GM10266 (cell line): ENCODE measurements around the gene KRTAP5-9.

Experiments
- DNase-seq: peaks from one replicate; pipeline ENCODE4 v3.0.0; 2012; ENCODE audit errors: extremely low spot score
- TF ChIP-seq, protein P1 (sequence below): IDR thresholded peaks from 2 replicates; pipeline ENCODE4 v1.5.1; 2012; ENCODE audit warnings: mild to moderate bottlenecking, low read depth; ENCODE audit not compliant: control insufficient read depth, insufficient read depth; ENCODE audit errors: missing control alignments

The KRTAP5-9 gene, protein sequence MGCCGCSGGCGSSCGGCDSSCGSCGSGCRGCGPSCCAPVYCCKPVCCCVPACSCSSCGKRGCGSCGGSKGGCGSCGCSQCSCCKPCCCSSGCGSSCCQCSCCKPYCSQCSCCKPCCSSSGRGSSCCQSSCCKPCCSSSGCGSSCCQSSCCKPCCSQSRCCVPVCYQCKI

DNA sequence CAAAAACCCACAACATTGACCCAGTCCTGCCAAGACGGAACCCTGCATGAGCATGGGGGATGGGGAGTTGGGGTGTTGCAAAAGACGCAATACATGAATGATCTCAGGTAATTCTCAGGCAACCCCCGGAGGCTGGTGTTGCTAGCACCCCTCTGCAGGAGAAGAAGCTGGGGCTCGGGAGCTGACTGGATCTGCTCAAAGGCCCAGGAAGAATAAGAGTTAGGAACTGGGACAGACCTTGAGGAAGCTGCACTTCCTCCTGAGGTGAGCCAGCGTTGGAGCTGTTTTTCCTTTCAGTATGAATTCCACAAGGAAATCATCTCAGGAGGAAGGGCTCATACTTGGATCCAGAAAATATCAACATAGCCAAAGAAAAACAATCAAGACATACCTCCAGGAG, at the start of gene KRTAP5-9:
Gene KRTAP5-9, plus strand, starts transcription at position 301 of the 400 bp plus-strand sequence. CDS start 238 bp downstream, outside the sequence.
- DNase-seq = no peak
- TF ChIP-seq, protein P1, sequence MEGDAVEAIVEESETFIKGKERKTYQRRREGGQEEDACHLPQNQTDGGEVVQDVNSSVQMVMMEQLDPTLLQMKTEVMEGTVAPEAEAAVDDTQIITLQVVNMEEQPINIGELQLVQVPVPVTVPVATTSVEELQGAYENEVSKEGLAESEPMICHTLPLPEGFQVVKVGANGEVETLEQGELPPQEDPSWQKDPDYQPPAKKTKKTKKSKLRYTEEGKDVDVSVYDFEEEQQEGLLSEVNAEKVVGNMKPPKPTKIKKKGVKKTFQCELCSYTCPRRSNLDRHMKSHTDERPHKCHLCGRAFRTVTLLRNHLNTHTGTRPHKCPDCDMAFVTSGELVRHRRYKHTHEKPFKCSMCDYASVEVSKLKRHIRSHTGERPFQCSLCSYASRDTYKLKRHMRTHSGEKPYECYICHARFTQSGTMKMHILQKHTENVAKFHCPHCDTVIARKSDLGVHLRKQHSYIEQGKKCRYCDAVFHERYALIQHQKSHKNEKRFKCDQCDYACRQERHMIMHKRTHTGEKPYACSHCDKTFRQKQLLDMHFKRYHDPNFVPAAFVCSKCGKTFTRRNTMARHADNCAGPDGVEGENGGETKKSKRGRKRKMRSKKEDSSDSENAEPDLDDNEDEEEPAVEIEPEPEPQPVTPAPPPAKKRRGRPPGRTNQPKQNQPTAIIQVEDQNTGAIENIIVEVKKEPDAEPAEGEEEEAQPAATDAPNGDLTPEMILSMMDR = no peak

DNA sequence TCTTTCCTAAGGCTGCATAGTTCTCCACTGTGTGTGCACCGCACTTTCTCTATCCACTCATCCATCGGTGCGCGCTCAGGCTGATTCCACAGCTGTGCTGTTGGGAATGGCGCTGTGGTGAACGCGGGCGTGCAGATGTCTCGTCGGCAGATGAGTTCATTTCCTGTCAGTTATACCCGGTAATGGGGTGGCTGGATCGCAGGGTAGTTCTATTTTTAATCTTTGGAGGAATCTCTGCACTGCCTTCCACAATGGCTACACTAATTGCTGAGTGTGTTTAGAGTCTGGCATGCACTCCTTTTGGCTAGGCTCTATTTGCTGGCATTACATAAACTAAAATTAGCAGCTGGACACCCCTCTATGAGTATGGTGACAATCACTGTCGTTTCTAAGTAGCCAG, 49.1 kb upstream of the KRTAP5-9 start:
- DNase-seq = no peak
- TF ChIP-seq, protein P1 = no peak

DNA sequence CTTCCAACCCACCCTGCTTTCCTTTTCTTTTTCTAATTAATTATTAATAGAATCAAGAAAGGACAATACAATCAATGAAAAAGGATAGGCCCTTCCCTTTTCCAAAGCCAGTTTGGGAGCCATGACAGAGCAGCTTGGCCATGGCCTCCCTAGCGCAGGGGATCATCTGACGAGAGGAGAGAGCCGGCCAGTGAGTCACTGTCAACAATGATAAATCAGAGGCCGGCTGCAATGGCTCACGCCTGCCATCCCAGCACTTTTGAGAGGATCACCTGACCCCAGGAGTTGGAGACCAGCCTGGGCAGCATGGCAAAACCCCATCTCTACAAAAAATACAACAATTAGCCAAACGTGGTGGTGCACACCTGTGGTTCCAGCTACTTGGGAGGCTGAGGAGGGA, 48.7 kb upstream of the KRTAP5-9 start:
- DNase-seq = no peak
- TF ChIP-seq, protein P1 = no peak

DNA sequence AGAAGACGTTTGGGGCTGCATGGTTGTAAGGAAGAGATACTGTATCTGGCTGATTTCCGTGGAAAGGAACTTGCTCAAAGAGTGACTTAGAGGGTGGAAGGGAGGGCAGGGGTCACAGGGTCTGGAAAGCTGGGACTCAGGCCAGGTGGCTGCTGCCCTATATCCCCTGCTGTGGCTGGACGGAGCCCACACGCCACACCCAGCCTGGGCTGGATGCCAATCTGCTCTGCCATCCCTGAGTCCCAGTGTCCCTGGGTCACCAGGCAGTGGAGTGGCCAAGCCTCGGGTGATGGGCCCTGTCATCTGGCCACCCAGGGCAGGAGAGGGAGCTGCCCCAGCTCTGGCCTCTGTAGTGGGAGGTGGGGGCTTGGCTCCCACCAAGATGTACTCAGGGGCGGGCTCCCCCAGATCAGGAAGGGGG, 47.6 kb upstream of the KRTAP5-9 start:
- DNase-seq = no peak
- TF ChIP-seq, protein P1 = no peak

DNA sequence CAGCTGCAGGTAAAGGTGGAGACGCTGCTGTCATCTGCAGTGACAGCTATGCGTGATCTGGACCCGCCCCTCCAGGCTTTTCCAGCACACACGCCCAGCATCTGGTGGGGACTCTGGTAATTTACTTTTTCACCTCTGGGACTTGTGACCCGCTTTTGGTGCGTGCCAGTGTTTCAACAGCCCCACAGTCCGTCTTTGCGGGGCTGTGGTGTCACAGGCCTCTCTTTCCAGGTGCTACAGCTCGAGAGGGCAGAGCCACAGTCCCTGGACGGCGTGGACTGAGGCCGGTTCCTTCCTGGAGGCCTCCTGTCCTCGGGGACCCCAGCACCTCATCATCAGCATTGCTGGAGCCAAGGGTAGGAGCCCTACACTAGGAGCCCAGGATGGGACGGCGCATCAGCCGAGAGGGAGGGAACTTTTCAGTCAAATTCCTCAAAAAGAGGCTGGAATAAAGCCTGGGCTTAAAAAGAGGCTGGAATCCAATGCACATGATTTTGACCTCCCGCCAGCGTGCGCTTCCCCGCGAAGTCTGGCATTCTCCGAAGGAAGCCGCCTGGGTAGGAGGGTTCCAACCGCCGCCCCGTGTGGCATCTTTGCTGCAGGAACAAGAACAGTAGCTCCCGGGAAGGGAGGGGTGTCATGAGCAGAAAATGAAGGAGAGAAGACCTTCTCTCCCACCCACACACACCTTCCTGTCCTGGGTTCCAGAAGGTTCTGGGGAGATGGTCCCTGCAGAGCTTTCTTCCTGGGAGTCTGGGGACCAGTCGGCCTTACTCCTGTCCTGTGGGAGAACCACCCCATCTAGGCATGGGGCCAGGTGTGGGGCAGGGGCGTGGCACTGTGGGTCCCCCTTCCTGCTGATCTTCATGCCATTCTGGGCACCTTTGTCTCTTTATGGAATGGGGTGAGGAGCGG, 46.9 kb upstream of the KRTAP5-9 start:
- no peak for DNase-seq

DNA sequence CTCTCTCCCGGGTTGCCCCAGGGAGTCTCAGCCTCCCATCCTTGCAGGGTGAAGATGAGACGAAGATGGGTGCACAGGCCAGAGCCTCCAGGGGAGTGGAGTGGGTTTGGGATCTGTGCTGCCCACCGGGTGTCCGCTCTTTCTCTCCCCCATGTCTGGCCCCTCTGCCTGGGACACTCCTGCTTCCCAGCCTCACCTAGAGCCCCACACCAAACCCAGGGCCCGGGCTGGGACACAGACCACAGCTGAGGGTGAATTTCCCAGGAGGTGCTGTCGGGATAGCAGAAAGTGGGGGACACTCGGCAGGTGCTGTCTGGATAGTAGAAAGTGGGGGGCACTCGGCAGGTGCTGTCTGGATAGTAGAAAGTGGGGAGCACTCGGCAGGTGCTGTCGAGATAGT, 46.2 kb upstream of the KRTAP5-9 start:
- TF ChIP-seq, protein P1 = no peak
- DNase-seq = no peak

More for the DNA sequence above, 46.9 kb upstream of the KRTAP5-9 start:
- TF ChIP-seq, protein P1 = no peak
